Activated gamma-delta T cell treated with anti-CD3 and anti-CD28 coated beads, Interleukin-2, amount 50 U/mL, for 16 hours (primary cell): ENCODE results near the gene BCL11A.
"Not testable (repeated sequence)": the region's sequence is repeated elsewhere in the genome, so short reads cannot be mapped to it uniquely, and the experiment has no call there.

Source experiments
- DNase-seq: peaks from one replicate; pipeline ENCODE4 v3.0.0-alpha.2; 2020; ENCODE audit warnings: low read depth

Gene BCL11A

DNA sequence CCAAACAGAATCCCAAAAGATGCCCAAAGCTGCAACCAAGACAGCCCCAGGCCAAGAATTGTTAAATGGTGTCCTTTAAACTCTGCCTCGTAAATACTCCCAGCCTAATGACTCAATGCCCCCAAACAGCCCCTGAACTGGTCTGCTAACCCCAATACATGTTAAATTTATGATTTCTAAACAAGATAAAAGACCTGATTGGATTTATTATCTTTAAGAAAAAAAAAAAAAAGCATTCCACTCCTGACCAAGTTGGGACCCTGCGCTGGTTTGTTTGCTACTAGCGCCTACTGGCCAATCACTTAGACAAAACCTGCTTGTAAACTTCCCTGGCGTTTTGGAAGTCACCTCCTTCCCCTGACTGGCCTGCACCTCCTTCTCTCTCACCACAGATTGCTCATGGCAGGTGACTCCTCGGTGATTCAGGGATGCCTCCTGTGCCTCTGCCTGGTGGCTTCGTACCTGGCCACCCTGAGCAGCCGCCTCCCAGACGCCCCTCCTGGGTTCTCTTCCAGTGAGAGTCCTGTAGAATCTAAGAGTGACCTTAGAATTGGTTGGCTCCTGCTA lies 121.3 kb downstream of the BCL11A start:
- no peak for DNase-seq

GRCh38 chr2:60429681-60430080 lies 123.8 kb downstream of the BCL11A start:
- no peak for DNase-seq

GRCh38 chr2:60426880-60427279 lies 126.6 kb downstream of the BCL11A start:
- no peak for DNase-seq

- no peak for DNase-seq
Measured at GRCh38 chr2:60426341-60426740, 127.1 kb downstream of the BCL11A start.

DNA sequence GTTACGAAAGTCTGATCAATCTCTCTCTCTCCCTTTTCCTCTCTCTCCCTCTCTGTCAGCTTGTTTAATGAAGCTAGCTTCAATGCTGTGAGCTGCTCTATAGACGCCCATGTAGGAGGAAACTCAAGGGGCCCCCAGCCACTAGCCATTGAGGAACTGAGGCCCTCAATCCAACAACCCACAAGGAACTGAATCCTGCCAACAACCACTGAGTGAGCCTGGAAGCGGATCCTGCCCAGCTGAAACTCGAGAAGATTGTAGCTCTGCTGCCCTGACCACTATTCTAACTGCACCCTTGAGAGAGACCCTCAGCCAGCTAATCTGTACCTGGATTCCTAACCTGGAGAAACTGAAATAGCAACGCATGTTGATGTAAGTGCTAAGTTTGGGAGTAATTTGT lies 129.2 kb downstream of the BCL11A start:
- DNase-seq: no peak

DNA sequence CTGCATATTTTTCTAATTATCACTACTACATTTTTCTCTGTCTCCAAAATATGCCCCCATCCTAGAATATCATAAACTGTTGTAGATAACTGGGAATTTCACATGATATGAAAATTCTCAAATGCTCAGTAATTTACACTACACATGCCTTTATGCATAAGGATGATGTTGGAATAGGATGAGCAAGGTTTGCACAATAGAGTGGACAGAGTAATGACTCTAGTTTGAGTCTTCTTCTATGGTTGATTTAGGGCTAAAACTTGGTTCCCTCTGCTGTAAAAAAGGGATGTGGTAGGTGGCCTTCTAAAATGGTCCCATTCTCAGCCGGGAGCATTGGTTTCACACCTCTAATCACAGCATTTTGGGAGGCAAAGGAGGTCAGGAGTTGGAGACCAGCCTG lies 129.9 kb downstream of the BCL11A start:
- no peak for DNase-seq

GRCh38 chr2:60422826-60423483 lies 130.5 kb downstream of the BCL11A start:
- DNase-seq: no peak

GRCh38 chr2:60417210-60417609 lies 136.2 kb downstream of the BCL11A start:
- DNase-seq: not testable (repeated sequence)

DNA sequence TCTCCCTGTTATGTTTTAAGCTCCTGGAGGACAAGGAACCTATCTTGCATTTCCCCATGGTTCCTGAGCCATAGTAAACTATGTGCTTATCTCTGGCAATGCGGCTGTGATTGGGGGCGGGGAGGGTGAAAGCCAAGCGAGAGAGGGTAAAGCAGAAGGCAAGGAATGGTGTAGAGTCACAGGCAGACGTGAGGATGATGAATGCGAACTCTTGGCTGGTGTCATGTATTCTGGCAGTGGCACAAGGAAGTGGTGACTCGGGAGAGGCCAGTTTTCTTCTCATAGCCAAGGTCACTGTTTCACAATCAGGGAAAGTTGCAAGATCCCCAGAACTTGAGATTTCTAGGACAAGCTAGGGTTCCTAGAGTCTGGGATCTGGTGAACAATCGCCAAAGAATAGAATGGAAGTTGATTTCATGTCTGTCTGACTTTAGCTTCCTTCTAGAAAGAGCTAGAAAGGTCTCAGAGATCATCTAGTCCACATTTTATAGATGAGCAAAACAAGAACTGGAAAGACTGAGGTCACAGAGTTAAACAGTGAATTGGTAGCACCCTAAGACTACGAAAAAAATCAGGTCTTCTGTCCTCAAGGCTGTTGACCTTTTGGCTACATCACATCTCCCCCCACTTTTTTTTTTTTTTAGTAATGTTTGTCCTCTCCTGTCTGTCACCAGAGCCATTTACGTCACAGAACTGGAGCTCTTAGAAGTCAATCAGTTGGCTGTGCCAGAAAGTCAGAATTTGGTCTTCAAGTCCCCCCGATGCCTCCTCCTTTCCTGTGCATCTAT lies 137.0 kb downstream of the BCL11A start:
- no peak for DNase-seq

- no peak for DNase-seq
Measured at GRCh38 chr2:60415814-60416213, 137.6 kb downstream of the BCL11A start.

DNA sequence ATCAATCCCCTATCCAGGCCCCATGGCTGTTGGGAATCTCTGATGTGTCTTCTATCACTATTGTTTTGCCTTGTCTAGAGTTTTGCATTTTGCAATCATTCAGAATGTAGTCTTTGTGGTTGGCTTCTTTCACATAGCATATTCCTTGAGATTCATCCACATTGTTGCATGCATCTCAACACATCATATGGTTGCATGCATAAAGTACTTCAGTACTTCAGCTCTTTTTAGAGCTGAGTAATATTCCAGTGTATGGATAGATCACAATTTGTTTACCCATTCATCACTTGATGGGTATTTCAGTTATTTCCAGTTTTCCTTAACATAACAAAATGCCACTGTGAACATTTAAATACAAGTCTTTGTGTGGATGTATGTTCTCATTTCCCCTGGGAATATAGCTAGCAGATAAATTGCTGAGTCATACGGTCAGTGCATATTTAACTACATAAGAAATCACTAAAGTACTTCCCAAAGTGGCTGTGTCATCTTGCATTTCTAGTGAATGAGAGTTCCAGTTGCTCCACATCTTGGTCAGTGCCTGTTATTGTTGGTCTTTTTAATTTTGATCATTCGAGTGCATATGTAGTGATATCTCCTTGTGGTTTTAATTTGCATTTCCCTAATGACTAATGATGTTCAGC lies 138.8 kb downstream of the BCL11A start:
- no peak for DNase-seq

DNA sequence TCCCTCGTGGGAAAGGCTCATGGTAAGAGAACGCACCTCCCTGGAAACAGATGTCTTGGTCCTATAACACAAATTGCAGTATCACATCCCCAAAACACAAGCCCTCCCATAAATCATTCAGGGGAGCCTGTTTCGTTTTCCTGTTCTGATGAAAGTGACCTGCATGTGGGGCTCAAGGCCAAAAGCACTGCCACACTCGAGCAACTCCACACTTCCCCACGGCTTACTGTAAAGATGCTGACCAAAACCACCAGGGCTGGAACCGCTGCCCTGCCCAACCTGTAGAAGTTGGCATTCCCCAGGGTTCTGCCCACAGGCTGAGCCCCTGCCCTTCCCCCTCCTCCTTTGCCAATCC lies 139.7 kb downstream of the BCL11A start:
- DNase-seq: no peak

GRCh38 chr2:60413069-60413813 lies 140.2 kb downstream of the BCL11A start:
- no peak for DNase-seq

DNA sequence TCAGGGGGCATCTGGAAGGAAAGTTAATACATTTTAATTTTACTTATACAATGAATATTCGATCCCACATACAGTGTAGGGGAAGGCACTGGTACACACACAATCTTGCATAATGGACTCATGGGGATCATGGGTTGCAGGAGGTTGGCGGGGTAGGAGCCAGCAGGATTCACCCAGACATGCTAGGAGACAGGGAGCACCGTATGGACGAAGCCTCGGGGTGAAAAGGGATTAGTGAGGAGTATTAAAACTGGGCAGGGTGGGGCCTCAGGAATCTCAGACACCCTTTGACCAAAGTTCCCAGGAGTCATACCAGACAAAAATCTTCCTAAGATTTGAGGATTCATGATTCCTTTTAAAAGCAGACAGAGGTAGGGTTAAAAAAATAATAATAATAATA lies 140.8 kb downstream of the BCL11A start:
- DNase-seq: no peak

GRCh38 chr2:60412027-60412426 lies 141.4 kb downstream of the BCL11A start:
- DNase-seq: no peak

GRCh38 chr2:60411295-60411694 lies 142.2 kb downstream of the BCL11A start:
- no peak for DNase-seq

DNA sequence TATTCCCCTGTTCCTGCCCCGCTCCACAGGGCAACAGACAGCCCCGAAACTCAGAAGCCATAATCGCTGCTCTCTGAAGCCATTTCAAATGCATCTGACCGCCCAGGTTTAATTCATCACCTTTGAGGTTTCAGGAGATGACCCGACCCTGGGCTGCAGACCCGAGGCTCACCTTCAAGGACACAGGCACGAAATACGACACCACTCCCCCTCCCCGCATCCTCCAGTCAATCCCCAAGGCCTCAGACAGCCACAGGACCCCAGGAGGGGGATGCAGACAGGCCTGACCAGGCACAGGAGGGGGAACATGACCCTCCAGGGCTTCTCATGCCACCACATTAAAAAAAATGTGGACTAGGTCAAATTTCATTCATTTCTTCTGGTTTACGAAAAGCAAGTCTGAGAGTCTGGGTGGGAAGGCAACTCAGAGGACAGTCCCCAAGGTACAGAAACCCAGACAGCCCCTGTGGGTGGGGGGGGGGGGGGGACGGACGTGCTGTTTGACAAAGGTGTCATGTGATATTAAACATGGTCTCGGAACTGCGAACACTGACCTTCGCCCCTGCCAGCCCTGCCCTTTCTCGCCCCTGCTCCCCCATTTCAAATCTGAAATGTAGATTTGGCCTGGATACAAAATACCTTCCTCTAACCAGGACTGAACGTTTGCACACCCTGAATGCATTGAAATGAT lies 142.9 kb downstream of the BCL11A start:
- no peak for DNase-seq

- DNase-seq: no peak
Measured at GRCh38 chr2:60409531-60409871, 144.0 kb downstream of the BCL11A start.

DNA sequence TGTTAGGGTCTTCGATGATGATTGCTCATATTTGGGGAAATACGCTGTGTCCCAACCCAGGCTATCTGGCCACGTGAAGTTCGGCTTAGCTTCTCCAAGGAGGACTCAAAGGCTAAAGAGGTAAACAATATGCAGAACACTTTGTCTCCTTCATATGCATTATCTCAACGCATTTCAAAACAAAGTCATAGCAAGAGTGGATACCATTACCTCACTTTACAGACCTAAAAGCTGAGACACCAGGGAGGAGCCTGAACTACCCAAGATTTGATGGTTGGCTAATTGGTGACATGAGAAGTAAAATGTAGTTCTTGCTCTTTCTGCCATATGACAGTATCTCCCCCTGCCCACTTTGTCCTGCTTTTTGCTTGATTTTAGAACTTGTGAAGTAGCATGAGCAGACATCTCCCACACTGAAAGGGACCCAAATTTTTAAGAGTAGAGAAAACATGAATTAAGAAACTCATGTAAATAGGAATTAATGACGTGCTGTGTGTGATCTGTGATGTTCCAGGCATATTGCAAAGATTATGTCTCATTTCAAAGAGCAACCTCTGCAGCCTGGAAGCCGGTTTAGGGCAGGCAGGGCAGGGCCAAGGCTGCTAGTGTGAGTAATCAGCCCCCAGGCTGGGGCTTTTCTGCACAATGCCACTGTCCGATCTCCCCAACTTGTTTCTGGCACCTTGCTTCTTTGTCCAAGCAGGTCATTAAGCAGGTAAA lies 144.5 kb downstream of the BCL11A start:
- no peak for DNase-seq

- no peak for DNase-seq
Measured at GRCh38 chr2:60408207-60408606, 145.2 kb downstream of the BCL11A start.

- DNase-seq: no peak
Measured at GRCh38 chr2:60407398-60407797, 146.1 kb downstream of the BCL11A start.
